Fibroblast of the aortic adventitia (primary cell): ENCODE measurements around the gene KLK15. TPM values are rescaled to one million over a fixed set of nuclear protein-coding genes. Genes with fewer than 3 reads are reported as not detected.

Source experiments
- DNase-seq: peaks from one replicate; pipeline ENCODE4 v3.0.0-alpha.2; 2010; ENCODE audit warnings: low read depth
- H3K4me3 ChIP-seq: 2 replicates; pipeline ENCODE4 v1.5.1; 2011; ENCODE audit warnings: low read depth, mild to moderate bottlenecking, control low read depth, low read length, moderate library complexity
- CTCF ChIP-seq: IDR thresholded peaks from 2 replicates; pipeline ENCODE4 v1.5.1; 2011; ENCODE audit warnings: mild to moderate bottlenecking, low read length, control low read depth, inconsistent platforms; ENCODE audit not compliant: insufficient read depth
- total RNA-seq: library from RNA; depleted of rRNA; stranded (reverse); fragments of >200 nt; gene quantifications from 2 replicates; pipeline ENCODE4 v1.2.3, GENCODE V29; 2012; ENCODE audit warnings: low replicate concordance

KLK15 gene
- total RNA-seq, 1 donor, result not detected

GRCh38 chr19:50796634-50797428 is 36.5 kb downstream of the KLK15 start:
- no peak for DNase-seq
- no peak overlapping the region for H3K4me3 ChIP-seq
- TF ChIP-seq CTCF, result no peak

- no peak for DNase-seq
- H3K4me3 ChIP-seq, result no peak overlapping the region
- TF ChIP-seq CTCF, result no peak
These were observed 37.2 kb downstream of the KLK15 start for GRCh38 chr19:50796128-50796633.

GRCh38 chr19:50795664-50796073 is 37.7 kb downstream of the KLK15 start:
- no peak for DNase-seq
- no peak overlapping the region for H3K4me3 ChIP-seq
- no peak for TF ChIP-seq CTCF

GRCh38 chr19:50794876-50795663 is 38.3 kb downstream of the KLK15 start:
- no peak for DNase-seq
- no peak overlapping the region for H3K4me3 ChIP-seq
- no peak for TF ChIP-seq CTCF

GRCh38 chr19:50794074-50794875 is 39.1 kb downstream of the KLK15 start:
- no peak for TF ChIP-seq CTCF
- no peak for DNase-seq
- no peak overlapping the region for H3K4me3 ChIP-seq

- no peak for TF ChIP-seq CTCF
- no peak overlapping the region for H3K4me3 ChIP-seq
- DNase-seq, result no peak
These were observed 39.8 kb downstream of the KLK15 start for GRCh38 chr19:50793558-50794065.
